GM12801 (cell line): ENCODE results near the gene LAMA2.

ENCODE experiments used
- CTCF ChIP-seq: IDR thresholded peaks from one replicate; pipeline ENCODE4 v1.5.1; 2011; ENCODE audit warnings: control low read depth; ENCODE audit not compliant: insufficient read length; ENCODE audit errors: extremely low read depth

LAMA2 gene

GRCh38 chr6:129279343-129280292 is 396.7 kb downstream of the LAMA2 start:
- no peak for TF ChIP-seq CTCF

GRCh38 chr6:129280293-129280644 is 397.3 kb downstream of the LAMA2 start:
- TF ChIP-seq CTCF, result no peak

- TF ChIP-seq CTCF, result no peak
These were observed 397.8 kb downstream of the LAMA2 start for GRCh38 chr6:129280749-129281148.

GRCh38 chr6:129281168-129281796 is 398.3 kb downstream of the LAMA2 start:
- TF ChIP-seq CTCF, result no peak

GRCh38 chr6:129282019-129282418 is 399.1 kb downstream of the LAMA2 start:
- TF ChIP-seq CTCF, result no peak

GRCh38 chr6:129284225-129284624 is 401.3 kb downstream of the LAMA2 start:
- TF ChIP-seq CTCF, result no peak

GRCh38 chr6:129287231-129288177 is 404.6 kb downstream of the LAMA2 start:
- TF ChIP-seq CTCF, result no peak
